ENCODE results near the gene LDLRAD4.

The LDLRAD4 gene

GRCh38 chr18:13311193-13311592 is 92.6 kb downstream of the LDLRAD4 start:
- H3K36me3 ChIP-seq (ENCODE audit: control insufficient read depth, insufficient read depth, low read length) = no peaks in the 10 kb centered on the region
- H3K79me2 ChIP-seq = no peaks in the 10 kb centered on the region
- no peak overlapping the region for H3K4me2 ChIP-seq (ENCODE audit: low read length)
- H3K4me3 ChIP-seq (ENCODE audit: low read depth, low read length) = no peak overlapping the region
- TF ChIP-seq CTCF (IDR thresholded peaks at IDR 0.05) = no peak
- H2AFZ ChIP-seq = no peak overlapping the region
- H3K4me1 ChIP-seq = no peaks in the 10 kb centered on the region
- H3K27ac ChIP-seq = no peak overlapping the region
- no peaks in the 10 kb centered on the region for H3K27me3 ChIP-seq (ENCODE audit: control insufficient read depth, insufficient read depth, low read length)
- no peak overlapping the region for H3K9ac ChIP-seq
- no peaks in the 10 kb centered on the region for H3K9me3 ChIP-seq (ENCODE audit: control insufficient read depth, low read length)

GRCh38 chr18:13312515-13312914 is 94.0 kb downstream of the LDLRAD4 start:
- Histone ChIP-seq H3K27me3 (ENCODE audit: control insufficient read depth, insufficient read depth, low read length) (no peaks in the 10 kb centered on the region), H2AFZ (no peak overlapping the region), H3K79me2 (no peaks in the 10 kb centered on the region), H3K4me3 (ENCODE audit: low read depth, low read length) (no peak overlapping the region), H3K4me1 (no peaks in the 10 kb centered on the region), H3K9me3 (ENCODE audit: control insufficient read depth, low read length) (no peaks in the 10 kb centered on the region), H3K36me3 (ENCODE audit: control insufficient read depth, insufficient read depth, low read length) (no peaks in the 10 kb centered on the region), H3K9ac (no peak overlapping the region), H3K4me2 (ENCODE audit: low read length) (no peak overlapping the region), H3K27ac (no peak overlapping the region)
- no peak for TF ChIP-seq CTCF (IDR thresholded peaks at IDR 0.05)

GRCh38 chr18:13313006-13313686 is 94.6 kb downstream of the LDLRAD4 start:
- Histone ChIP-seq H3K4me1 (no peaks in the 10 kb centered on the region), H3K9ac (no peak overlapping the region), H3K27me3 (ENCODE audit: control insufficient read depth, insufficient read depth, low read length) (no peaks in the 10 kb centered on the region), H2AFZ (no peak overlapping the region), H3K4me3 (ENCODE audit: low read depth, low read length) (no peak overlapping the region), H3K79me2 (no peaks in the 10 kb centered on the region), H3K36me3 (ENCODE audit: control insufficient read depth, insufficient read depth, low read length) (no peaks in the 10 kb centered on the region), H3K27ac (no peak overlapping the region), H3K9me3 (ENCODE audit: control insufficient read depth, low read length) (no peaks in the 10 kb centered on the region), H3K4me2 (ENCODE audit: low read length) (no peak overlapping the region)
- TF ChIP-seq CTCF (IDR thresholded peaks at IDR 0.05) = no peak

- Histone ChIP-seq H3K4me2 (ENCODE audit: low read length) (no peak overlapping the region), H3K27ac (no peak overlapping the region), H3K79me2 (no peaks in the 10 kb centered on the region)
Measured at GRCh38 chr18:13315000-13315399, 96.4 kb downstream of the LDLRAD4 start.

More at GRCh38 chr18:13315000-13315399, 96.4 kb downstream of the LDLRAD4 start:
- no peaks in the 10 kb centered on the region for H3K4me1 ChIP-seq
- H2AFZ ChIP-seq = no peak overlapping the region
- H3K36me3 ChIP-seq (ENCODE audit: control insufficient read depth, insufficient read depth, low read length) = no peaks in the 10 kb centered on the region
- no peak for TF ChIP-seq CTCF (IDR thresholded peaks at IDR 0.05)
- H3K9me3 ChIP-seq (ENCODE audit: control insufficient read depth, low read length) = no peaks in the 10 kb centered on the region
- H3K4me3 ChIP-seq (ENCODE audit: low read depth, low read length) = no peak overlapping the region
- H3K27me3 ChIP-seq (ENCODE audit: control insufficient read depth, insufficient read depth, low read length) = no peaks in the 10 kb centered on the region
- H3K9ac ChIP-seq = no peak overlapping the region
